ENCODE measurements around the gene INPP4A. TPM values are rescaled to one million over a fixed set of nuclear protein-coding genes. Genes with fewer than 3 reads are reported as not detected.

Gene INPP4A
- total RNA-seq, 1 donor = 26.8 TPM

GRCh38 chr2:98518101-98518500 lies 73.4 kb downstream of the INPP4A start:
- TF ChIP-seq, protein P1, sequence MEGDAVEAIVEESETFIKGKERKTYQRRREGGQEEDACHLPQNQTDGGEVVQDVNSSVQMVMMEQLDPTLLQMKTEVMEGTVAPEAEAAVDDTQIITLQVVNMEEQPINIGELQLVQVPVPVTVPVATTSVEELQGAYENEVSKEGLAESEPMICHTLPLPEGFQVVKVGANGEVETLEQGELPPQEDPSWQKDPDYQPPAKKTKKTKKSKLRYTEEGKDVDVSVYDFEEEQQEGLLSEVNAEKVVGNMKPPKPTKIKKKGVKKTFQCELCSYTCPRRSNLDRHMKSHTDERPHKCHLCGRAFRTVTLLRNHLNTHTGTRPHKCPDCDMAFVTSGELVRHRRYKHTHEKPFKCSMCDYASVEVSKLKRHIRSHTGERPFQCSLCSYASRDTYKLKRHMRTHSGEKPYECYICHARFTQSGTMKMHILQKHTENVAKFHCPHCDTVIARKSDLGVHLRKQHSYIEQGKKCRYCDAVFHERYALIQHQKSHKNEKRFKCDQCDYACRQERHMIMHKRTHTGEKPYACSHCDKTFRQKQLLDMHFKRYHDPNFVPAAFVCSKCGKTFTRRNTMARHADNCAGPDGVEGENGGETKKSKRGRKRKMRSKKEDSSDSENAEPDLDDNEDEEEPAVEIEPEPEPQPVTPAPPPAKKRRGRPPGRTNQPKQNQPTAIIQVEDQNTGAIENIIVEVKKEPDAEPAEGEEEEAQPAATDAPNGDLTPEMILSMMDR (IDR thresholded peaks at IDR 0.05; ENCODE audit: insufficient read depth, low read depth, low read length) = peak; percentile 60
- DNase-seq (ENCODE audit: low read depth) = peak; percentile 64
- no peak overlapping the region for H3K4me3 ChIP-seq (ENCODE audit: low read depth, low read length)

GRCh38 chr2:98519156-98519555 lies 74.5 kb downstream of the INPP4A start:
- H3K4me3 ChIP-seq (ENCODE audit: low read depth, low read length) = no peak overlapping the region
- no peak for DNase-seq (ENCODE audit: low read depth)
- TF ChIP-seq, protein P1 (IDR thresholded peaks at IDR 0.05; ENCODE audit: insufficient read depth, low read depth, low read length) = no peak

DNA sequence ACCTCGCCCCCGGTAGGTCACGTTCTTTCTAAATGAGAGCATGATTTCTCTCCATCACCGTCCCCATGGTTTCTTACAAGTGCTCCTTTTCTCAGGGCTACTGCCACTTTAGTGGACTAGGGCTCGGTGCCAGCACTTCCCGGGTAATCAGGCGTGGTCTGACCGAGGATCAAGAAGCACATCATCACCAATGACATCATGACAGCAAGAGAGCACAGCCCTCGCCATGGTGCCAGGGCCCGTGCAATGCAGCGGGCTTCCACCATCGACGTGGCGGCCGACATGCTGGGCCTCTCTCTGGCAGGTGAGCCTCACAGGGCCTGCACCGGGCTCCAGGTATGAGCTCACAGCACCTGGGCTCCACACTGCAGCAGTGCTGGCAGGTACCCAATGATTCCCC lies 75.2 kb downstream of the INPP4A start:
- TF ChIP-seq, protein P1 (IDR thresholded peaks at IDR 0.05; ENCODE audit: insufficient read depth, low read depth, low read length) = no peak
- no peak for DNase-seq (ENCODE audit: low read depth)
- H3K4me3 ChIP-seq (ENCODE audit: low read depth, low read length) = no peak overlapping the region

- H3K4me3 ChIP-seq (ENCODE audit: low read depth, low read length) = no peak overlapping the region
- TF ChIP-seq, protein P1 (IDR thresholded peaks at IDR 0.05; ENCODE audit: insufficient read depth, low read depth, low read length) = no peak
- DNase-seq (ENCODE audit: low read depth) = no peak
Observed at GRCh38 chr2:98520806-98521205, 76.1 kb downstream of the INPP4A start.

DNA sequence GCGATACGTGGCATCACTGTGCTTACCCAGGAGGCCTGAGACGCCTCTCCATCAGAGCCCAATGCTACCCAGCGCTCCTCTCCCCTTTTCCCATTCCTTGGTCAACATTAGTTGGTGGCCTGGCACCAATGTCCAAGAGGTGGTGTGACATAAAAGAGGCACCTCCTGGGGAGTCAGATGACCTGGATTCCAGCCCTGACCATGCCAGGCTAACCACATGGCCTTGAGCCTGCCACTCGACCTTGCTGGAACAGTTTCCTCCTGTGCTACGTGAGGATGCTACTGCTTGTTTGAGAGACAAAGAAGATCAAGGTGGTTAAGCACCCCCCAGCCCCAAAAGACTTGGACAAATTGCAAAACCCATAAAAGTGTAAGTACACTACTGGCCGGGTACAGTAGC lies 76.6 kb downstream of the INPP4A start:
- TF ChIP-seq, protein P1 (IDR thresholded peaks at IDR 0.05; ENCODE audit: insufficient read depth, low read depth, low read length) = no peak
- no peak overlapping the region for H3K4me3 ChIP-seq (ENCODE audit: low read depth, low read length)
- DNase-seq (ENCODE audit: low read depth) = no peak

DNA sequence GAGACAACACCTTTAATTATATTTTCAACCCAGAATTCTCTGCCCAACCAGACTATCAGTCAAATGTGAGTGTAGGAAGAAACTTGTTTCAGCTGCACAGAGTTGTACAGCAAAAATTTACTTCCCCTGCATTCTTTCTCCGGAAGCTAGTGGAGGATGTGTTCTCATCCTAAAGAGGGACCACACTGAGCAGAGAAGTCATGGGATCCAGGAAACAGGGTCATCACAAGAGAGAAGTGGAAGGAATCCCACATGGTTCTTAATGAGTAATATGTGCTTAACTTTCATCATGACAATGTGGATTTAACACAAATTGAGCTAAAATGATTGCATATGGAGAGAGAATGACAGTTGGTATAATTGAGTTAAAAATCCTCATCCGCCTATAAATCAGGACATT lies 78.2 kb downstream of the INPP4A start:
- no peak for DNase-seq (ENCODE audit: low read depth)
- H3K4me3 ChIP-seq (ENCODE audit: low read depth, low read length) = no peak overlapping the region
- TF ChIP-seq, protein P1 (IDR thresholded peaks at IDR 0.05; ENCODE audit: insufficient read depth, low read depth, low read length) = no peak

DNA sequence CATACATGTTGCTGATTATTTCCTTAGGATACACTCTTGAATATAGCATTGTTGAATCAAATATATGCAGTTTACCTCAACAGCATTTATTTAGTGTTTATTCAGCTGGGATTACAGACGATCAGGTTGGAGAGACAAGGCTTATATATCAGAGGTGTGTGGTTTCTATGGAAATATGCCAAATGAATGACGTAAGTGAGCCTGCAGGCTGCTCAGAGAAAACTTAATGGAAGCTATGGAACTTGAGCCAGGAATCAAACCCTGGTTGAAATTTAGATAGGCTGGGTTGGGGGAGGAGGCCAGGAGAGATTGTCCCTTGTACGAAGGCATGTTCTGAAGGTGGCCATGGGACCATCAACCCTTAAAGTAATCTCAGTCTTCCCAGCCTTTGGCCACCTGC lies 79.5 kb downstream of the INPP4A start:
- DNase-seq (ENCODE audit: low read depth) = no peak
- TF ChIP-seq, protein P1 (IDR thresholded peaks at IDR 0.05; ENCODE audit: insufficient read depth, low read depth, low read length) = no peak
- H3K4me3 ChIP-seq (ENCODE audit: low read depth, low read length) = no peak overlapping the region

Measured in fibroblast of villous mesenchyme (primary cell).